Parathyroid adenoma (tissue), 2 donors: ENCODE results near the gene ROR2.

Source experiments
- H2AFZ ChIP-seq: fragments of 300-600 bp; sonication (generic); one replicate; pipeline ENCODE4 v1.7.0; 2017; ENCODE audit warnings: antibody characterized with exemption, mild to moderate bottlenecking
- H3K27ac ChIP-seq: fragments of 300-600 bp; sonication (generic); one replicate; pipeline ENCODE4 v1.7.0; 2017
- H3K27me3 ChIP-seq: fragments of 300-600 bp; sonication (generic); one replicate; pipeline ENCODE4 v1.7.0; 2017; ENCODE audit warnings: low read length; ENCODE audit not compliant: control insufficient read depth, insufficient read depth
- H3K36me3 ChIP-seq: fragments of 300-600 bp; sonication (generic); one replicate; pipeline ENCODE4 v1.7.0; 2017; ENCODE audit warnings: low read length; ENCODE audit not compliant: control insufficient read depth, insufficient read depth
- H3K4me1 ChIP-seq: fragments of 300-600 bp; sonication (generic); one replicate; pipeline ENCODE4 v1.7.0; 2017; ENCODE audit warnings: control low read depth
- H3K4me2 ChIP-seq: fragments of 300-600 bp; sonication (generic); one replicate; pipeline ENCODE4 v1.7.0; 2017; ENCODE audit warnings: low read length
- H3K4me3 ChIP-seq: fragments of 300-600 bp; sonication (generic); one replicate; pipeline ENCODE4 v1.7.0; 2017; ENCODE audit warnings: low read depth, low read length
- H3K79me2 ChIP-seq: fragments of 300-600 bp; sonication (generic); one replicate; pipeline ENCODE4 v1.7.0; 2017; ENCODE audit warnings: control low read depth
- H3K9ac ChIP-seq: fragments of 300-600 bp; sonication (generic); one replicate; pipeline ENCODE4 v1.7.0; 2017; ENCODE audit warnings: mild to moderate bottlenecking
- H3K9me3 ChIP-seq: fragments of 300-600 bp; sonication (generic); one replicate; pipeline ENCODE4 v1.7.0; 2017; ENCODE audit warnings: low read length; ENCODE audit not compliant: control insufficient read depth
- TF ChIP-seq, protein P1 (sequence below): fragments of 300-600 bp; sonication (generic); IDR thresholded peaks from one replicate; pipeline ENCODE4 v1.7.0; 2017; ENCODE audit warnings: antibody characterized with exemption, mild to moderate bottlenecking
- donor health status: primary hyperparathyroidism.

ROR2 gene

DNA sequence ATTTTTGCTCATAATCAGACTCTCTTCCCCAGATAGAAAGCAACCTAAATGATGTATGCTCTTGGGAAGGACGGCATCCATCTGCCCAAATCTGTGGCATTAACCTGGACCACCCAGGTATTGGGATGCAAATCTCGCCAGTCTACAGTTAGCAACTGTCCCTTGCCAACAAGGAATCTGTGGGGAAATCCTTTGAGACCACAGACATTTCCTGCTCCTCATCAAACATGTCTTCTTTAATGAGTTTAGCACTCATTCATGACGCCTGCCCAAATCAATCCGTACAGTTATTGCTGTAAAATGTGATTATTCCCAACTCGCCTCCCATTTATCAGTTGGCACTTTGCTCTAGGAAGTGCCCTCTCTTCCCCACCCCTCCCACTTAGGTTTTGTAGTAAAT is 7.8 kb downstream of the ROR2 start:
- H3K4me1 ChIP-seq: peaks cover 7% of the 10 kb centered on the region
- H3K27ac ChIP-seq: no peak overlapping the region

DNA sequence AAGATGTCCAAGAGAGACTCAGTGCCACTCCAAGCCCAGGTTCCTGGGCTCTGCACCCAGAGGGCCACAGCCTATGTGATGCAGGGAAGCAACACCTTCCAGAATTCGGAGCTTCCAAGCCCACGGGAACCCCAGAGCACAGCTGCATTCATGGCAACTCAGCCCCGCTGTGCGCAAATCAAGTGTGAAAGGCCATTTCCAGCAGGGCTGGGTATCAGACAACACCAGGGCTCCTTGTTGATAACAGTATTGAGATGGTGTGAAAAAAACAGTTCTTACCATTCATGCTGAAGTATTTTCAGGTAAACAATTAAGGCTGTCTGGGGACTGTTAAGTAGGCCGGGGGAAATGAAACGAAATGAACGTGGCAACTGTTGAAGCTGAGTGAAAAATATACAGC is 10.1 kb downstream of the ROR2 start:
- Histone ChIP-seq H3K27ac (no peak overlapping the region), H3K27me3 (no peaks in the 10 kb centered on the region)

More for the DNA sequence above, 7.8 kb downstream of the ROR2 start:
- Histone ChIP-seq H3K9me3 (no peaks in the 10 kb centered on the region), H3K4me2 (no peak overlapping the region), H3K9ac (no peak overlapping the region), H3K36me3 (no peaks in the 10 kb centered on the region), H2AFZ (no peak overlapping the region), H3K79me2 (peaks cover 5% of the 10 kb centered on the region), H3K4me3 (no peak overlapping the region), H3K27me3 (no peaks in the 10 kb centered on the region)
- TF ChIP-seq, protein P1, sequence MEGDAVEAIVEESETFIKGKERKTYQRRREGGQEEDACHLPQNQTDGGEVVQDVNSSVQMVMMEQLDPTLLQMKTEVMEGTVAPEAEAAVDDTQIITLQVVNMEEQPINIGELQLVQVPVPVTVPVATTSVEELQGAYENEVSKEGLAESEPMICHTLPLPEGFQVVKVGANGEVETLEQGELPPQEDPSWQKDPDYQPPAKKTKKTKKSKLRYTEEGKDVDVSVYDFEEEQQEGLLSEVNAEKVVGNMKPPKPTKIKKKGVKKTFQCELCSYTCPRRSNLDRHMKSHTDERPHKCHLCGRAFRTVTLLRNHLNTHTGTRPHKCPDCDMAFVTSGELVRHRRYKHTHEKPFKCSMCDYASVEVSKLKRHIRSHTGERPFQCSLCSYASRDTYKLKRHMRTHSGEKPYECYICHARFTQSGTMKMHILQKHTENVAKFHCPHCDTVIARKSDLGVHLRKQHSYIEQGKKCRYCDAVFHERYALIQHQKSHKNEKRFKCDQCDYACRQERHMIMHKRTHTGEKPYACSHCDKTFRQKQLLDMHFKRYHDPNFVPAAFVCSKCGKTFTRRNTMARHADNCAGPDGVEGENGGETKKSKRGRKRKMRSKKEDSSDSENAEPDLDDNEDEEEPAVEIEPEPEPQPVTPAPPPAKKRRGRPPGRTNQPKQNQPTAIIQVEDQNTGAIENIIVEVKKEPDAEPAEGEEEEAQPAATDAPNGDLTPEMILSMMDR: no peak

DNA sequence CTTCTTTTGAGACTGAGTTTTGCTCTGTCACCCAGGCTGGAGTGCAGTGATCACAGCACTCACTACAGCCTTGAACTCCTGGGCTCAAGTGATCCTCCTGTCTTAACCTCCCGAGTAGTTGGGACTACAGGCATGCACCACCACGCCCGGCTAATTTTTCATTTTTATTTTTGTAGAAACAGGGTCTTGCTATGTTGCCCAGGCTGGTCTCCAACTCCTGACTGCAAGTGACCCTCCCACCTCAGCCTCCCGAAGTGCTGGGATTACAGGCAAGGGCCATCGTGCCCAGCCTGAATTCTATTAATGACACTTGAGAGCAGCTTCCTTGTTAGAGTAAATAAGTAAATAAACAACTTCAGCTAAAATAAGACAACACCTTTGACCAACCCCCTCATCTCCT is 12.3 kb downstream of the ROR2 start:
- Histone ChIP-seq H3K9ac (no peak overlapping the region), H3K27ac (no peak overlapping the region), H3K27me3 (no peaks in the 10 kb centered on the region), H2AFZ (no peak overlapping the region), H3K36me3 (no peaks in the 10 kb centered on the region), H3K79me2 (no peaks in the 10 kb centered on the region), H3K4me2 (no peak overlapping the region), H3K9me3 (no peaks in the 10 kb centered on the region), H3K4me1 (no peaks in the 10 kb centered on the region), H3K4me3 (no peak overlapping the region)
- TF ChIP-seq, protein P1: no peak

More for the DNA sequence above, 10.1 kb downstream of the ROR2 start:
- no peaks in the 10 kb centered on the region for H3K9me3 ChIP-seq
- TF ChIP-seq, protein P1: no peak
- no peak overlapping the region for H3K4me3 ChIP-seq
- no peak overlapping the region for H2AFZ ChIP-seq
- no peak overlapping the region for H3K4me2 ChIP-seq
- H3K4me1 ChIP-seq: no peaks in the 10 kb centered on the region
- H3K79me2 ChIP-seq: no peaks in the 10 kb centered on the region
- H3K9ac ChIP-seq: no peak overlapping the region
- H3K36me3 ChIP-seq: no peaks in the 10 kb centered on the region

DNA sequence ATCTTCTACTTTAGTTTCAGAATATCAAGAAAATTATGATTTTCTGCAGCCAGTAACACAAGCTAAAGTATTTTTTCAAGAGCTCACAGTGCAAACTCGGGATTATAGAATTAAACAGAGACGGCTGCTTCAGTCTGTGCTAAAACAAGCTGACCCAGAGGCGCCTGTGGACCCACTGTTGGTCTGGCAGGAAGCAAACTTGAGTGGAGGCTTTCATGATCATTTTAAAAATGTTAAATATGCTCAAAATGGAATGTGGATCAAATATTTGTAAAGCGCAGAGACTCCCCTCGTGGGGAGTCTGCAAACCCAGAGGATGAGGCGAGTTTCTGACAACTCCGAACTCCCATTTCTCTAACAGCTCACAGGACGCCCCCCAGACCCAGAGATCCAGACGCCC is 13.0 kb downstream of the ROR2 start:
- no peak overlapping the region for H2AFZ ChIP-seq
- H3K79me2 ChIP-seq: no peaks in the 10 kb centered on the region
- no peaks in the 10 kb centered on the region for H3K27me3 ChIP-seq
- no peaks in the 10 kb centered on the region for H3K4me1 ChIP-seq
- no peak overlapping the region for H3K9ac ChIP-seq
- H3K4me2 ChIP-seq: no peak overlapping the region
- H3K36me3 ChIP-seq: no peaks in the 10 kb centered on the region
- H3K27ac ChIP-seq: no peak overlapping the region
- TF ChIP-seq, protein P1: no peak
- no peak overlapping the region for H3K4me3 ChIP-seq
- H3K9me3 ChIP-seq: no peaks in the 10 kb centered on the region

DNA sequence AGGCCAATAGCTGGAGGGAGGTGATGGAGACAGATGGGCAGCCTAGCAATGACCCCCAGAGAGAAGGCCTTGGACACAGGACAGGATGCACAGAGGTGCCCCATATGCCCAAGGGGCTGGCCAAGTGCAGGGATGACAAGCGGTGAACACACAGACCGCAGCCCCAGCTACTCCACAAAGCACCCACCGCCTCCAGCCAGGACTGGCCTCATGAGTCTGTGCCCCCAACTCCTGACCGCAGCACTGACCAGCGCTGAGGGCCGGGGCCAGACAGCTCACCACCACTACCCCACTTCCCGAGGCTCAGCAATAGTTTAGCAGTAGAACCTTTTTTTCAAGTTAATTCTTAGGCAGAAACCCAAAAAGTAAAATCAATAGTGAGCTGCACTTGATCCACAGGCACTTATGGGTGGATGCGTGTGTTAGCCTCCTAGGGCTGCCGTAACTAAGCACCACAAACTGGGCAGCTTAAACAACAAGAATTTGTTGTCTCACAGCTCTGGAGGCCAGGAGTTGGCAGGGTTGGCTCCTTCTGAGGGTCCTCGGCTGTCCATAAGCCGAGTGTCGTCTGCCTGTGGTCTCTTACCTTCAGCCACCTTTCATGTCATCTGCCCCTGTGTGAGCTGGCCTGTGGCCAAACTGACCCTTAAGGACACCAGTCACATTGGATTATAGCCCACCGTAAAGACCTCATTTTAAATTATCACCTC is 14.1 kb downstream of the ROR2 start:
- Histone ChIP-seq H3K27me3 (no peaks in the 10 kb centered on the region), H3K9ac (no peak overlapping the region), H3K79me2 (no peaks in the 10 kb centered on the region), H3K9me3 (peaks cover 3% of the 10 kb centered on the region), H3K27ac (no peak overlapping the region), H2AFZ (no peak overlapping the region), H3K4me1 (no peaks in the 10 kb centered on the region), H3K4me3 (no peak overlapping the region), H3K4me2 (no peak overlapping the region), H3K36me3 (no peaks in the 10 kb centered on the region)
- TF ChIP-seq, protein P1: no peak
